NCI-H82 (cell line): ENCODE results near the gene H3-3A.

Source experiments
- DNase-seq: peaks from one replicate; lab custom pipeline; 2025; lab: John Stamatoyannopoulos, UW

H3-3A gene

GRCh38 chr1:226111098-226111882 lies 48.8 kb downstream of the H3-3A start:
- peak; percentile 44 for DNase-seq

GRCh38 chr1:226111883-226112261 lies 49.4 kb downstream of the H3-3A start:
- DNase-seq, result no peak

- DNase-seq, result no peak
These were observed 50.1 kb downstream of the H3-3A start for GRCh38 chr1:226112626-226113025.

- no peak for DNase-seq
These were observed 54.2 kb downstream of the H3-3A start for GRCh38 chr1:226116673-226117072.

GRCh38 chr1:226117330-226117729 lies 54.8 kb downstream of the H3-3A start:
- no peak for DNase-seq

DNA sequence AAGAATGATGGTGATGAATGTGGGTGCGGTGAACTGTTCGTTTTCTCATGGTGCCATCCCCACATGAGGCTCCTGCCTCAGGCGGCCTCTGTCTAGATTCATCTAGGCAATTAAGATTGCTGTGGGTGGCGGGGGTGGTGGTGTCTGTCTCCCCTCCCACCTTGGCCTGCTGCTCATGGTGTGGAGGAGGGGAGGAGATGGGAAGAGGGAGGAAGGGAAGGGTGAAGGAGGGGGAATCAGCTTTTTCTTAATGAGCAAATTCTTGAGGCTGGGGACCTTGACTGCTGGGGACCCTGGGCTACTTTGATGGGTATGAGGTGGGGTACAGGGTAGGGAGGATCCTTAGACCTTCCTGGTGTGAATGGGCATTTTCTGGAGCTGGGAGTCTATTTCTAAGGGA lies 55.8 kb downstream of the H3-3A start:
- DNase-seq, result no peak

DNA sequence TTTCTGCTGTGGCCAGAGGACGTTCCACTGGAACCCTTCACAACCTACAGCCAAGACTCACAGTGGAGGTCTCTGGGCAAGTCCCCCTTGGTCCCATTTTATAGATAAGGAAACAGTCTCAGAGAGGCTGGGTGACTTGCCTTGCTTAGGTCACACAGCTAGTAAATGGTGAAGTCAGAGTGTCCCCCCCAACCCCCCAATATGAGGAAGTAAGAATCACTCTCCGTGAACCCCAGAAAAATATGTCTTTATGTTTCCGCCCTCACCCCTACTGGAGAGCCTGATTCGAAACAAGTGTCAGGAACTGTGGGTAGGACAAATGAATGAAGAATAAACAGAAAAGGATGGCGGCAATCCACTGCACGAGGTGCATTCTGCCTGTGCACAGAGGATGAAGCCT lies 56.7 kb downstream of the H3-3A start:
- DNase-seq, result no peak

GRCh38 chr1:226120398-226120797 lies 57.9 kb downstream of the H3-3A start:
- no peak for DNase-seq

GRCh38 chr1:226121049-226121586 lies 58.6 kb downstream of the H3-3A start:
- no peak for DNase-seq
